Forelimb muscle (tissue), 1 donor: ENCODE measurements around the gene SPOCK1. TPM values are rescaled to one million over a fixed set of nuclear protein-coding genes. Genes with fewer than 3 reads are reported as not detected.

Experiments used
- DNase-seq: peaks from one replicate; pipeline ENCODE4 v3.0.0-alpha.2; 2013; ENCODE audit warnings: low read depth
- polyA plus RNA-seq: library from polyadenylated mRNA; unstranded; fragments of 120-200 nt; gene quantifications from one replicate; pipeline ENCODE4 v1.2.1, GENCODE V29; 2013; ENCODE audit not compliant: insufficient read length

Gene SPOCK1
- polyA plus RNA-seq, 1 donor: 3.4 TPM

- no peak for DNase-seq
These were observed 57.6 kb downstream of the SPOCK1 start for GRCh38 chr5:137441476-137441875.

- DNase-seq: no peak
These were observed 58.3 kb downstream of the SPOCK1 start for GRCh38 chr5:137440795-137441194.

GRCh38 chr5:137439645-137440044 lies 59.5 kb downstream of the SPOCK1 start:
- DNase-seq: no peak

- no peak for DNase-seq
These were observed 60.2 kb downstream of the SPOCK1 start for GRCh38 chr5:137438932-137439331.

- DNase-seq: no peak
These were observed 61.4 kb downstream of the SPOCK1 start for GRCh38 chr5:137437774-137438173.

- no peak for DNase-seq
These were observed 65.6 kb downstream of the SPOCK1 start for GRCh38 chr5:137433539-137433938.

- no peak for DNase-seq
These were observed 66.8 kb downstream of the SPOCK1 start for GRCh38 chr5:137432376-137432775.

- DNase-seq: no peak
These were observed 68.1 kb downstream of the SPOCK1 start for GRCh38 chr5:137431051-137431450.

GRCh38 chr5:137415231-137415681 lies 83.9 kb downstream of the SPOCK1 start:
- no peak for DNase-seq

- no peak for DNase-seq
These were observed 84.9 kb downstream of the SPOCK1 start for GRCh38 chr5:137414112-137414755.

GRCh38 chr5:137412136-137412535 lies 87.0 kb downstream of the SPOCK1 start:
- no peak for DNase-seq

- DNase-seq: no peak
These were observed 88.7 kb downstream of the SPOCK1 start for GRCh38 chr5:137410234-137411010.

- DNase-seq: no peak
These were observed 89.4 kb downstream of the SPOCK1 start for GRCh38 chr5:137409736-137410135.

GRCh38 chr5:137407090-137407489 lies 92.0 kb downstream of the SPOCK1 start:
- DNase-seq: no peak

- DNase-seq: no peak
These were observed 93.7 kb downstream of the SPOCK1 start for GRCh38 chr5:137405393-137405792.

GRCh38 chr5:137403869-137404268 lies 95.3 kb downstream of the SPOCK1 start:
- no peak for DNase-seq

- DNase-seq: no peak
These were observed 96.5 kb downstream of the SPOCK1 start for GRCh38 chr5:137402436-137403187.

- DNase-seq: no peak
These were observed 97.2 kb downstream of the SPOCK1 start for GRCh38 chr5:137401946-137402345.

- no peak for DNase-seq
These were observed 98.6 kb downstream of the SPOCK1 start for GRCh38 chr5:137400571-137400970.

- DNase-seq: no peak
These were observed 99.2 kb downstream of the SPOCK1 start for GRCh38 chr5:137399911-137400310.

- DNase-seq: no peak
These were observed 100.4 kb downstream of the SPOCK1 start for GRCh38 chr5:137398751-137399150.

- no peak for DNase-seq
These were observed 101.0 kb downstream of the SPOCK1 start for GRCh38 chr5:137398154-137398553.
